ENCODE results near the gene EDC4.

EDC4 gene

GRCh38 chr16:67877064-67877463 lies 4.2 kb downstream of the EDC4 start:
- in situ Hi-C loops (cut with HindIII; ENCODE audit: low pct_ligation_motif_present, low sequenced_read_pairs): no loop called here
- no peak for DNase-seq
- H3K4me3 ChIP-seq (ENCODE audit: low read depth, low read length): no peak overlapping the region
- H3K27me3 ChIP-seq (replicated peaks): no peaks in the 10 kb centered on the region
- TF ChIP-seq CTCF (IDR thresholded peaks at IDR 0.05; ENCODE audit: low read depth, low read length, missing control alignments): no peak
- H3K27ac ChIP-seq: no peak overlapping the region
- peaks cover 62% of the 10 kb centered on the region for H3K36me3 ChIP-seq (replicated peaks)

- Histone ChIP-seq H3K27ac (no peak overlapping the region), H3K36me3 (replicated peaks) (peaks cover 73% of the 10 kb centered on the region), H3K4me3 (ENCODE audit: low read depth, low read length) (no peak overlapping the region), H3K27me3 (replicated peaks) (no peaks in the 10 kb centered on the region)
- no peak for DNase-seq
- TF ChIP-seq CTCF (IDR thresholded peaks at IDR 0.05; ENCODE audit: low read depth, low read length, missing control alignments): no peak
- in situ Hi-C loops (cut with HindIII; ENCODE audit: low pct_ligation_motif_present, low sequenced_read_pairs): no loop called here
These were observed 5.4 kb downstream of the EDC4 start for GRCh38 chr16:67878232-67878631.

- in situ Hi-C loops (cut with HindIII; ENCODE audit: low pct_ligation_motif_present, low sequenced_read_pairs): no loop called here
- H3K27ac ChIP-seq: no peak overlapping the region
- H3K36me3 ChIP-seq (replicated peaks): peaks cover 79% of the 10 kb centered on the region
- H3K27me3 ChIP-seq (replicated peaks): no peaks in the 10 kb centered on the region
- TF ChIP-seq CTCF (IDR thresholded peaks at IDR 0.05; ENCODE audit: low read depth, low read length, missing control alignments): no peak
- DNase-seq: no peak
- no peak overlapping the region for H3K4me3 ChIP-seq (ENCODE audit: low read depth, low read length)
These were observed 6.0 kb downstream of the EDC4 start for GRCh38 chr16:67878846-67879245.

GRCh38 chr16:67879462-67879861 lies 6.6 kb downstream of the EDC4 start:
- DNase-seq: no peak
- no peak for TF ChIP-seq CTCF (IDR thresholded peaks at IDR 0.05; ENCODE audit: low read depth, low read length, missing control alignments)
- Histone ChIP-seq H3K4me3 (ENCODE audit: low read depth, low read length) (no peak overlapping the region), H3K36me3 (replicated peaks) (peaks cover 82% of the 10 kb centered on the region), H3K27me3 (replicated peaks) (no peaks in the 10 kb centered on the region), H3K27ac (no peak overlapping the region)
- in situ Hi-C loops (cut with HindIII; ENCODE audit: low pct_ligation_motif_present, low sequenced_read_pairs): no loop called here

GRCh38 chr16:67879936-67880335 lies 7.1 kb downstream of the EDC4 start:
- no peak for DNase-seq
- no peak overlapping the region for H3K27ac ChIP-seq
- no peak for TF ChIP-seq CTCF (IDR thresholded peaks at IDR 0.05; ENCODE audit: low read depth, low read length, missing control alignments)
- H3K4me3 ChIP-seq (ENCODE audit: low read depth, low read length): no peak overlapping the region
- H3K27me3 ChIP-seq (replicated peaks): no peaks in the 10 kb centered on the region
- H3K36me3 ChIP-seq (replicated peaks): peaks cover 84% of the 10 kb centered on the region
- in situ Hi-C loops (cut with HindIII; ENCODE audit: low pct_ligation_motif_present, low sequenced_read_pairs): no loop called here

GRCh38 chr16:67880584-67880983 lies 7.7 kb downstream of the EDC4 start:
- in situ Hi-C loops (cut with HindIII; ENCODE audit: low pct_ligation_motif_present, low sequenced_read_pairs): no loop called here
- no peak for DNase-seq
- peaks cover 87% of the 10 kb centered on the region for H3K36me3 ChIP-seq (replicated peaks)
- no peak overlapping the region for H3K4me3 ChIP-seq (ENCODE audit: low read depth, low read length)
- TF ChIP-seq CTCF (IDR thresholded peaks at IDR 0.05; ENCODE audit: low read depth, low read length, missing control alignments): no peak
- H3K27me3 ChIP-seq (replicated peaks): no peaks in the 10 kb centered on the region
- H3K27ac ChIP-seq: no peak overlapping the region
